ENCODE results near the gene SNX27. TPM values are rescaled to one million over a fixed set of nuclear protein-coding genes. Genes with fewer than 3 reads are reported as not detected.

Gene SNX27
- total RNA-seq: 30.6 TPM
- long read RNA-seq, full-length matches to known transcripts: 6 of 13 reads
- long read RNA-seq, partial matches to known transcripts: 0 of 13 reads
- long read RNA-seq, other reads (novel, unspliced or antisense): 7 of 13 reads

DNA sequence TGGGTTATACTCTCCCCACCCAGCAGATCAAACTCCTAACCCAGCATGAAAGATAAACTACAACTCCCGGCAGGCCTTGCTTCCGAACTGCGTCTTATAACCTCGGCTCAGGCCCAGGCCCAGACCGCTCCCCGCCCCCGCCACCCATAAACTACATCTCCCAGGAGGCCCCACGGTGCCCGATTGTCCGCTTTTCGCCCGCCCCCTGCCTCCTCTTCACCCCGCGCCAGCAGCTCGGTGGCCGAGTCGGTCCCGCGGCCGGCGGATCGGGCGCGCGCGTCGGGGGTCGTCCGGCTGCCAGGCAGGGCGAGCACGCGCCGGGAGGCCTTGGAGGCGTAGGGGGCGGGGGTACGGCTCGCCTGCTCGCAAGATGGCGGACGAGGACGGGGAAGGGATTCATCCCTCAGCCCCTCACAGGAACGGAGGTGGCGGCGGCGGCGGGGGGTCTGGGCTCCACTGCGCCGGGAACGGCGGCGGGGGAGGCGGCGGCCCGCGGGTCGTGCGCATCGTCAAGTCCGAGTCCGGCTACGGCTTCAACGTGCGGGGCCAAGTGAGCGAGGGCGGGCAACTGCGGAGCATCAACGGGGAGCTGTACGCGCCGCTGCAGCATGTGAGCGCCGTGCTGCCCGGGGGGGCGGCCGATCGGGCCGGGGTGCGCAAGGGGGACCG, at the start of gene SNX27:
Gene SNX27, plus strand, starts transcription at position 219 of the 669 bp plus-strand sequence. Its CDS starts 152 bp downstream, at position 371.
- ATAC-seq (peak; percentile 97), DNase-seq (ENCODE audit: missing footprints) (peak; percentile 95)
- intact Hi-C loops (cut with DNase I): no loop called here

GRCh38 chr1:151562661-151563060, 49.2 kb upstream of the SNX27 start:
- ATAC-seq (no peak), DNase-seq (ENCODE audit: missing footprints) (no peak)
- intact Hi-C loops (cut with DNase I): no loop called here

DNA sequence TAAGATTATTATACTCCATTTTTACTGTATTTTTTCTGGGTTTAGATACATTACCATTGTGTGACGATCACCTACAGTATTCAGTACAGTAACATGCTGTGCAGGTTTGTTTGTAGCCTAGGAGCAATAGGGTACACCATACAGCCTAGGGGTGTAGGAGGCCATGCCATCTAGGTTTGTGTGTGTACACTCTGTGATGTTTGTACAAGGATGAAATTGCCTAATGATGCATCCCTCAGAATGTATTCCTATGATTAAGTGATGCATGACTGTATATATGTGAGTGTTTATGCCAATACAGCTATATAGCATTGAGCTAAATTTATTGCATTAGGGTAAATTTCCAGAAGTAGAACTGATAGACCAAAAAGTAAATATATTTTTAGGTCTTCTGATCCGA, 48.5 kb upstream of the SNX27 start:
- DNase-seq (ENCODE audit: missing footprints): no peak
- intact Hi-C loops (cut with DNase I): no loop called here
- no peak for ATAC-seq

- intact Hi-C loops (cut with DNase I): no loop called here
- DNase-seq (ENCODE audit: missing footprints): no peak
- ATAC-seq: no peak
Observed at GRCh38 chr1:151565502-151566189, 46.2 kb upstream of the SNX27 start.

- DNase-seq (ENCODE audit: missing footprints) (no peak), ATAC-seq (no peak)
- intact Hi-C loops (cut with DNase I): no loop called here
Observed at GRCh38 chr1:151568626-151569088, 43.2 kb upstream of the SNX27 start.

DNA sequence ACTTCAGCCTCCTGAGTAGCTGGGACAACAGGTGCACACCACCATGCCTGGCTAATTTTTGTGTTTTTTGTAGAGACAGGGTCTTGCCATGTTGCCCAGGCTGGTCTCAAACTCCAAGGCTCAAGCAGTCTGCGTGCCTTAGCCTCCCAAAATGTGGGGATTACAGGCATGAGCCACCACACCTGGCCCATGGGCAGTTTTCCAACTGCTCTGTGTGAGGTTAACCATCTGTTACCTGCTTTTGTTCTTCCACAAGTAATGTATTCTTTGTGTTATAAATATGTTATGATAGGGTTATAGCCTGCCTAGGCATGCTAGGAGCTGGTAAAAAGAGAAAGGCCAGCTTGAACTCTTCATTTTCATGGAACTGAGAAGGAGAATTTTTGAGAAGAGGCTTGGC, 41.0 kb upstream of the SNX27 start:
- intact Hi-C loops (cut with DNase I): no loop called here
- DNase-seq (ENCODE audit: missing footprints): no peak
- no peak for ATAC-seq

- no peak for ATAC-seq
- intact Hi-C loops (cut with DNase I): no loop called here
- DNase-seq (ENCODE audit: missing footprints): no peak
Observed at GRCh38 chr1:151574575-151575529, 37.0 kb upstream of the SNX27 start.

DNA sequence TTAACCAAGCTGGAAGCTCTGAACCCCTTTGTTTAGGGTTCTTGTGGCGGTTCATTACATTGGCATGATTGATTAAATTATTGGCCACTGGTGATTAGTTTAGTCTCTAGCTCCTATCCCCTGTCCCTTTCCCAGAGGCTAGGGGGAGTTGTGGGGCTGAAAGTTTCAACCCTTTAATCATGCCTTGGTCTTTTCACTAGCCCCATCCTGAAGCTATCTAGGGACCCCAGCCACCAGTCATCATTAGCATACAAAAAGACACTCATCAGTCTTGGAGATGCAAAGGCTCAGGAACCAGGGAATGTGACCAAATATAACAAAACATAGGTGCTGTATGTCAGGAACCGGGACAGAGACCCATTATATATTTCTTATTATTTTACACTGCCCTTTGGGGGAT, 34.7 kb upstream of the SNX27 start:
- DNase-seq (ENCODE audit: missing footprints) (no peak), ATAC-seq (no peak)
- intact Hi-C loops (cut with DNase I): no loop called here

- ATAC-seq (no peak), DNase-seq (ENCODE audit: missing footprints) (no peak)
- intact Hi-C loops (cut with DNase I): no loop called here
Observed at GRCh38 chr1:151578941-151579340, 32.9 kb upstream of the SNX27 start.

- intact Hi-C loops (cut with DNase I): no loop called here
- no peak for ATAC-seq
Observed at GRCh38 chr1:151579436-151580225, 32.2 kb upstream of the SNX27 start.

GRCh38 chr1:151581451-151581850, 30.4 kb upstream of the SNX27 start:
- intact Hi-C loops (cut with DNase I): no loop called here
- DNase-seq (ENCODE audit: missing footprints) (no peak), ATAC-seq (no peak)

More at GRCh38 chr1:151579436-151580225, 32.2 kb upstream of the SNX27 start:
- no peak for DNase-seq (ENCODE audit: missing footprints)

GRCh38 chr1:151581921-151582320, 29.9 kb upstream of the SNX27 start:
- DNase-seq (ENCODE audit: missing footprints) (no peak), ATAC-seq (no peak)

DNA sequence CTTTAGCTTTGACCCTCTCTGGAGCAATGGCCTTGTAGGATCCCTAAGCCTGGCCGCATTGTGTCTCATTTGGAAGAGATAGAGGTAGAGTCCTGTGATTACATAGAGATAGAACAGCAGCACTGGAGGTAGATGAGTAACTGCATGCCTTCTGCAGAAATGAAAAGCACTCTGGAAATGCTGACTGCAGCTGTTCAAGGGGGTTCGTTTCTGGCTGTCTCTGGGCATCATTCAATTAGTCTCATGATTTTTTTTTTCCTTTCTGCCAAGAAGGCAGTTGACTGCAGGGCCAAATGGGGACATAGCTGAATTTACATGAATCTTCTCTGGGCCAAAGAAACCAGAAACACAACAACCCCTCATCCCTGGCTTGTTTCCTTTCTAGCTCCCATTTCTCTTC, 28.1 kb upstream of the SNX27 start:
- DNase-seq (ENCODE audit: missing footprints) (no peak), ATAC-seq (no peak)
- intact Hi-C loops (cut with DNase I): no loop called here

More at GRCh38 chr1:151581921-151582320, 29.9 kb upstream of the SNX27 start:
- intact Hi-C loops (cut with DNase I): no loop called here

DNA sequence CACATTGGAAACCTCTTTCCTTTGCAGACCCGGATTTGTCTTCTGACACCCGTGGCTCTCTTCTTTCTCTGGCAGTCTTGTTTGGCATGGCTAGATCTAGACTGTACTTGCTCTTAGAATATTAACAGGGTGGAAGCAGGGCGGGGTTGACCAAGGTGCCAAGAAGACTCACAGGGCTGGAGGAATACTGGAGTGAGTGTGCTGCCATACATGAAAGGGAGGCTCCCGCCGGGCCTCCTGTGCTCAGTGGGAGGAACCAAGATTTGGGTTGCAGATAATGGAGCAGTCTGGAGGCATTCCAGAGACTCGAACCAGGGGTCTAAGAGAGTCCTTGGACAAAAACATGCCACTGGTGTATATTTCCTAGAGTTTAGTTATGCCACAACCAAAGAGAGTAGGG, 27.6 kb upstream of the SNX27 start:
- intact Hi-C loops (cut with DNase I): no loop called here
- DNase-seq (ENCODE audit: missing footprints) (no peak), ATAC-seq (no peak)

DNA sequence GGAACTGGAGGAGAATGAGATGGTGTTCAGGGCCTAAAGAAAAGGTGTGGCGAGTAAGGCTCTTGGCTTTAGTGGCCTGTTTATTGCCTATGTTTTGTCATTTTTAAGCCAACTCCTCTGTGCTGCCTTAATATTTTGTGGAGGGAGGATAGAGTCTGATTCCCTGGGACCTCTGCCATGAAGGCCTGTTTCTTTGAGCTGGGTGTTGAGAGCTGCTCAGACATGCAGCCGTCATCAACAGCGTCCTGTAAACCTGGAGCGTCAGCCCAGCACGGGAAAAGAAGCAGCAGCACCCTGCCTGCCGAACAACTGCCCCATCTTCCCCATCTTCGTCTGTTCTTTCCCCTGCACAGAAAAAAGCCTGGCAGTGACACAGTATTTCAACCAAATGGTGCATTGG, 27.1 kb upstream of the SNX27 start:
- ATAC-seq (no peak), DNase-seq (ENCODE audit: missing footprints) (no peak)
- intact Hi-C loops (cut with DNase I): no loop called here

DNA sequence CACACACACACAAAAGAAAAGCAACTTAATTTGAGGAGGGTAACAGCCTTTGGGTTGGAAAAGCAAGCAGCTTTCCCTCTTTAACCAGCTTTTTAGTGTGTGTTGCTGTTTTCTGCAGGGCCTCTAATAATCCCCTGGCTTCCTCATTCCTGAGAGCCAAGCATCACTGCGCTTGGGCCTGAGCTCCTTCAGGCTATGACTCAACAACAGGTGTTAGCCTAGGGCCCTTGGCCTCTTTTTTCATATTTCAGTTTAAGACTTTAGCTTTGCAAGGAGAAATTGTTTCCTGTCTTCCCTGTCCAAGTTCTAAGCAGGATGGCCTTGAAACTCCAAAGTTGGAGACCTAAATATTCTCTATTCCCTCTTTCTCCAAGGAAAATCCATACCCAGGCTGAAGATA, 26.2 kb upstream of the SNX27 start:
- DNase-seq (ENCODE audit: missing footprints) (no peak), ATAC-seq (no peak)
- intact Hi-C loops (cut with DNase I): no loop called here

DNA sequence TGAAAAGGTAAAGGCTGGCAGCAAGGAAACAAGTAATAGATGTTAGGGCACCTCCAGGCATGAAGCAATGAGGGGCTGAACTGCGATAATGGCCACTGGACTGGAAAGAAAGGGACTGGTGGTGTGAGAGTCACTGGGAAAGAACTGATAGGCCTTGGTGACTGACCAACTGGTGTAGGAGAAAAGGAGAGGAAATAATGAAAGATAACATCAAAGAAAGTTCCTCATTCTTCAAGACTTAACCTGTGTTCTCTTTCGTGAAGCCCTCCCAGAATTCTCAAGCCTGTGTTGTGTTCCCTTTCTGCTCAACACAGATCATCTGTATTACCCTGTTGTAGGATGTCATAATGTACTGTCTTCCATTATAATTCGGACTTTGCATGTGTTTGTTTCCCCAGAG, 20.9 kb upstream of the SNX27 start:
- intact Hi-C loops (cut with DNase I): loop anchor here (10.0 kb wide), 1 partner anchor 244 kb away; the partner anchor contains the start of genes C2CD4D and RORC
- no peak for DNase-seq (ENCODE audit: missing footprints)
- no peak for ATAC-seq

DNA sequence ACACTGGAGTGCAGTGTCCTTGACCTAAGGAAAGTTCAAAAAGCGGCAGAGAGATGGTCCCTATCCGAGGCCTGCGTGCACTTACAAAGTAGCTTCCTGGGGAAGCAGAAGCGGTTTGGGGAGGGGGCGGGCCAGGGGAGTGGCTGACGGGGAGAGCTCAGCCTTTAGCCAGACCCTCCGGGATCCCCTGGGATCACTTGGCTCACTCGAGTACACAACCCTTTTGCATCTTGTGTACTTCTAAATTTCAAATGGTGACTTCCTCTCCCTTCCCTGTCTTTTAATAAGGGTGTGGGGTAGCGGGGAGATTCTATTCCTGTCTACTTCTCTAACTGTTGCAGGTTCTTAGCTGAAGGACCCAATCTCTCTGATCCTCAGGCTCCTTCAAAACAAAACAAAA, 18.1 kb upstream of the SNX27 start:
- DNase-seq (ENCODE audit: missing footprints) (no peak), ATAC-seq (no peak)
- intact Hi-C loops (cut with DNase I): loop anchor here (2.0 to 10.0 kb wide), 2 partner anchors 141 to 241 kb away; partner anchors contain the start of genes C2CD4D and RORC

All from Right ventricle myocardium inferior (tissue), 1 donor.